ENCODE results near the gene CASP10.

GRCh38 chr2:201231781-201232466, 49.0 kb downstream of the CASP10 start:
- TF ChIP-seq MYC (CRISPR knock-in tag; IDR thresholded peaks at IDR 0.05; ENCODE audit: borderline replicate concordance), result peak; percentile 40; the same call in 1 of the 2 replicates
- TF ChIP-seq ZBTB7A (CRISPR knock-in tag; IDR thresholded peaks at IDR 0.05), result no peak
- TF ChIP-seq ZNF136 (CRISPR knock-in tag; IDR thresholded peaks at IDR 0.05; ENCODE audit: low read depth), result peak; percentile 90; the same call in 1 of the 2 replicates
- TF ChIP-seq EP300 (IDR thresholded peaks at IDR 0.05; ENCODE audit: low read depth in 2 of 2, low read length in 2 of 2), result peak in 1 of 2 experiments; percentile 62; a peak in 3 of 4 replicates
- TF ChIP-seq EP300 (CRISPR knock-in tag; IDR thresholded peaks at IDR 0.05; ENCODE audit: borderline replicate concordance), result no peak
- peak; percentile 87 for TF ChIP-seq ZNF274 (CRISPR knock-in tag; IDR thresholded peaks at IDR 0.05)
- TF ChIP-seq, protein P1, sequence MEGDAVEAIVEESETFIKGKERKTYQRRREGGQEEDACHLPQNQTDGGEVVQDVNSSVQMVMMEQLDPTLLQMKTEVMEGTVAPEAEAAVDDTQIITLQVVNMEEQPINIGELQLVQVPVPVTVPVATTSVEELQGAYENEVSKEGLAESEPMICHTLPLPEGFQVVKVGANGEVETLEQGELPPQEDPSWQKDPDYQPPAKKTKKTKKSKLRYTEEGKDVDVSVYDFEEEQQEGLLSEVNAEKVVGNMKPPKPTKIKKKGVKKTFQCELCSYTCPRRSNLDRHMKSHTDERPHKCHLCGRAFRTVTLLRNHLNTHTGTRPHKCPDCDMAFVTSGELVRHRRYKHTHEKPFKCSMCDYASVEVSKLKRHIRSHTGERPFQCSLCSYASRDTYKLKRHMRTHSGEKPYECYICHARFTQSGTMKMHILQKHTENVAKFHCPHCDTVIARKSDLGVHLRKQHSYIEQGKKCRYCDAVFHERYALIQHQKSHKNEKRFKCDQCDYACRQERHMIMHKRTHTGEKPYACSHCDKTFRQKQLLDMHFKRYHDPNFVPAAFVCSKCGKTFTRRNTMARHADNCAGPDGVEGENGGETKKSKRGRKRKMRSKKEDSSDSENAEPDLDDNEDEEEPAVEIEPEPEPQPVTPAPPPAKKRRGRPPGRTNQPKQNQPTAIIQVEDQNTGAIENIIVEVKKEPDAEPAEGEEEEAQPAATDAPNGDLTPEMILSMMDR (CRISPR knock-in tag; IDR thresholded peaks at IDR 0.05), result peak; percentile 99
- TF ChIP-seq LCORL (IDR thresholded peaks at IDR 0.05), result no peak
- TF ChIP-seq LCORL (CRISPR knock-in tag; IDR thresholded peaks at IDR 0.05), result peak; percentile 70; the same call in 1 of the 2 replicates
- TF ChIP-seq ZNF672 (CRISPR knock-in tag; IDR thresholded peaks at IDR 0.05), result no peak
- TF ChIP-seq ATF1 (CRISPR knock-in tag; IDR thresholded peaks at IDR 0.05), result no peak
- TF ChIP-seq HINFP (CRISPR knock-in tag; IDR thresholded peaks at IDR 0.05; ENCODE audit: low read depth), result peak; percentile 88; the same call in 1 of the 2 replicates
- TF ChIP-seq MIER2 (CRISPR knock-in tag; IDR thresholded peaks at IDR 0.05), result peak; percentile 75; the same call in 1 of the 2 replicates
- TF ChIP-seq ZNF451 (CRISPR knock-in tag; IDR thresholded peaks at IDR 0.05), result peak; percentile 60; the same call in 1 of the 2 replicates
- peak; percentile 74 to 75 for TF ChIP-seq POLR2A (IDR thresholded peaks at IDR 0.05; ENCODE audit: insufficient read depth in 1 of 2, low read depth in 2 of 2, low read length in 2 of 2)

Measured in HepG2 (cell line).